Right kidney (tissue), 1 donor: ENCODE measurements around the gene ZNF621.
"Not testable (repeated sequence)": the region's sequence is repeated elsewhere in the genome, so short reads cannot be mapped to it uniquely, and the experiment has no call there.

Source experiments
- DNase-seq: peaks from one replicate; pipeline ENCODE4 v3.0.0-alpha.2; 2016

The ZNF621 gene

GRCh38 chr3:40532252-40532651 lies 7.5 kb downstream of the ZNF621 start:
- no peak for DNase-seq

GRCh38 chr3:40534283-40534682 lies 9.5 kb downstream of the ZNF621 start:
- DNase-seq = no peak

- DNase-seq = no peak
Observed at GRCh38 chr3:40546816-40547215, 22.1 kb downstream of the ZNF621 start.

- no peak for DNase-seq
Observed at GRCh38 chr3:40550167-40550566, 25.4 kb downstream of the ZNF621 start.

GRCh38 chr3:40557575-40558161 lies 32.9 kb downstream of the ZNF621 start:
- no peak for DNase-seq

GRCh38 chr3:40562482-40562881 lies 37.7 kb downstream of the ZNF621 start:
- DNase-seq = not testable (repeated sequence)

GRCh38 chr3:40565629-40566028 lies 40.9 kb downstream of the ZNF621 start:
- not testable (repeated sequence) for DNase-seq

- DNase-seq = no peak
Observed at GRCh38 chr3:40566694-40567093, 41.9 kb downstream of the ZNF621 start.

GRCh38 chr3:40572588-40572987 lies 47.8 kb downstream of the ZNF621 start:
- DNase-seq = no peak

GRCh38 chr3:40574050-40574449 lies 49.3 kb downstream of the ZNF621 start:
- DNase-seq = no peak

- DNase-seq = no peak
Observed at GRCh38 chr3:40574661-40575060, 49.9 kb downstream of the ZNF621 start.

GRCh38 chr3:40576396-40576795 lies 51.6 kb downstream of the ZNF621 start:
- no peak for DNase-seq

GRCh38 chr3:40580494-40581091 lies 55.8 kb downstream of the ZNF621 start:
- peak; percentile 32 for DNase-seq

- DNase-seq = no peak
Observed at GRCh38 chr3:40581166-40581565, 56.4 kb downstream of the ZNF621 start.

GRCh38 chr3:40582401-40583027 lies 57.8 kb downstream of the ZNF621 start:
- DNase-seq = no peak

- no peak for DNase-seq
Observed at GRCh38 chr3:40583691-40584090, 58.9 kb downstream of the ZNF621 start.

- peak; percentile 68 for DNase-seq
Observed at GRCh38 chr3:40584625-40585189, 59.9 kb downstream of the ZNF621 start.

- DNase-seq = no peak
Observed at GRCh38 chr3:40585381-40586016, 60.7 kb downstream of the ZNF621 start.

- no peak for DNase-seq
Observed at GRCh38 chr3:40586901-40587300, 62.1 kb downstream of the ZNF621 start.

GRCh38 chr3:40588406-40588805 lies 63.6 kb downstream of the ZNF621 start:
- DNase-seq = no peak
